Progenitor cell of endocrine pancreas (in vitro differentiated cells): Measurements from ENCODE around the gene SLC1A1. TPM values are rescaled to one million over a fixed set of nuclear protein-coding genes. Genes with fewer than 3 reads are reported as not detected.

Experiments
- DNase-seq: peaks from one replicate; pipeline ENCODE4 v3.0.0; 2021; ENCODE audit warnings: low spot score; ENCODE audit not compliant: unreplicated experiment
- H3K27ac Mint-ChIP-seq: 2 replicates; pipeline ENCODE4 v1.8.0; 2021; ENCODE audit warnings: mild to moderate bottlenecking, moderate library complexity, mixed read lengths
- H3K27me3 Mint-ChIP-seq: 2 replicates; pipeline ENCODE4 v1.8.0; 2021; ENCODE audit warnings: mixed read lengths
- H3K36me3 Mint-ChIP-seq: 2 replicates; pipeline ENCODE4 v1.8.0; 2022; ENCODE audit warnings: mixed read lengths; ENCODE audit not compliant: insufficient read depth
- H3K4me1 Mint-ChIP-seq: 2 replicates; pipeline ENCODE4 v1.8.0; 2021; ENCODE audit warnings: low read depth, mixed read lengths
- H3K4me3 Mint-ChIP-seq: 2 replicates; pipeline ENCODE4 v1.8.0; 2021; ENCODE audit warnings: low read depth, mild to moderate bottlenecking, moderate library complexity, mixed read lengths
- H3K9me3 Mint-ChIP-seq: 2 replicates; pipeline ENCODE4 v1.8.0; 2021; ENCODE audit warnings: low read depth, mixed read lengths
- long read RNA-seq: library from polyadenylated mRNA; unstranded; transcript quantifications from one replicate; pipeline ENCODE4 v2.0.0, GENCODE V29; 2020
- total RNA-seq: library from RNA; stranded (reverse); gene quantifications from 2 replicates; pipeline ENCODE4 v1.2.1, GENCODE V29; 2021
- TF ChIP-seq, protein P1 (sequence below): fragments of 200-600 bp; sonication (generic); IDR thresholded peaks from one replicate; pipeline ENCODE4 v1.5.0; 2021; ENCODE audit warnings: antibody characterized with exemption, mild to moderate bottlenecking; ENCODE audit not compliant: unreplicated experiment

Gene SLC1A1
- total RNA-seq = 3.8 and 5.6 TPM in 2 replicates
- long read RNA-seq, partial matches to known transcripts = 1 of 2 reads
- long read RNA-seq, other reads (novel, unspliced or antisense) = 0 of 2 reads

DNA sequence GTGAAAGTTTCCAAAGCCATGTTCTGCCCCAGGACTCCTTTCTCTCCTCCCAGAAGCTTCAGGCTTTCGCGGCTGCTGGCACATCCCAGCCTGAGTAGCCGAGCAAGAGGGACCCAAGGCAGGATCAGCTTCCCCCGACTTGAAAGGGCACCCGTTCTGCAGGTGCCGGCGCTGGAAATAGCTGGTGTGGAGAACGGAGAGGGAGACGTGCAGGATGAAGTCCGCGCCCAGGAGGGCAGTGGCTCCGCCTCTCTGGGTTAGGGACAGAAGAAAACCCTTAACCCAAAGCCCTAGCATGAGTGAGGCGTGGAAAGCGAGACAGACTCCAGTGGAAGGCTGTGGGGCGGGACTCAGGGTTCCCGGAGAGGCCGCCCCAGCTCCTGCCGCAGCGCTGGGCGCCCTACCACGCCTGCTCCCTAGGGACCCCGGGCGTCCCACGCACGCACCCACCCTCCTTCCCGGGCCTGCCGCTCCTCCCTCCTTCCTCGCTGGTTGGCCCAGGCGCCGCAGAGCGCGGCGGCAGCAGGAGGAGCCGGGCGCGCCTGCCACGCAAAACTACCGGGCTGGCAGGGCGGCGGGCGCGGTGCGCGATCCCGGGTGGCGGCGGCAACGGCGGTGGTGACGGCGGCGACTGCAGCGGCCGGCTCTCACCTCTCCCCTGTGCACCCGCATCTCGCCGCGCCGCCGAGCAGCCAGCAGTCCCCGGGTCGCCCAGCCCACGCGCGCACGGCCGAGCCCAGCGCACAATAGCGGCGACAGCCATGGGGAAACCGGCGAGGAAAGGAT is at the start of gene SLC1A1:
Gene SLC1A1 (plus strand): TSS at position 550 of the 786 bp plus-strand sequence. CDS start 212 bp downstream, at position 762.
- TF ChIP-seq, protein P1, sequence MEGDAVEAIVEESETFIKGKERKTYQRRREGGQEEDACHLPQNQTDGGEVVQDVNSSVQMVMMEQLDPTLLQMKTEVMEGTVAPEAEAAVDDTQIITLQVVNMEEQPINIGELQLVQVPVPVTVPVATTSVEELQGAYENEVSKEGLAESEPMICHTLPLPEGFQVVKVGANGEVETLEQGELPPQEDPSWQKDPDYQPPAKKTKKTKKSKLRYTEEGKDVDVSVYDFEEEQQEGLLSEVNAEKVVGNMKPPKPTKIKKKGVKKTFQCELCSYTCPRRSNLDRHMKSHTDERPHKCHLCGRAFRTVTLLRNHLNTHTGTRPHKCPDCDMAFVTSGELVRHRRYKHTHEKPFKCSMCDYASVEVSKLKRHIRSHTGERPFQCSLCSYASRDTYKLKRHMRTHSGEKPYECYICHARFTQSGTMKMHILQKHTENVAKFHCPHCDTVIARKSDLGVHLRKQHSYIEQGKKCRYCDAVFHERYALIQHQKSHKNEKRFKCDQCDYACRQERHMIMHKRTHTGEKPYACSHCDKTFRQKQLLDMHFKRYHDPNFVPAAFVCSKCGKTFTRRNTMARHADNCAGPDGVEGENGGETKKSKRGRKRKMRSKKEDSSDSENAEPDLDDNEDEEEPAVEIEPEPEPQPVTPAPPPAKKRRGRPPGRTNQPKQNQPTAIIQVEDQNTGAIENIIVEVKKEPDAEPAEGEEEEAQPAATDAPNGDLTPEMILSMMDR = no peak
- H3K9me3 Mint-ChIP-seq = no peaks in the 10 kb centered on the region
- H3K27me3 Mint-ChIP-seq = peaks cover 16% of the 10 kb centered on the region
- no peaks in the 10 kb centered on the region for H3K36me3 Mint-ChIP-seq
- peak; percentile 36 for DNase-seq
- H3K4me1 Mint-ChIP-seq = peaks cover 18% of the 10 kb centered on the region
- H3K27ac Mint-ChIP-seq = peak within 1 kb of the TSS; percentile 89
- peak within 1 kb of the TSS; percentile 90 for H3K4me3 Mint-ChIP-seq

DNA sequence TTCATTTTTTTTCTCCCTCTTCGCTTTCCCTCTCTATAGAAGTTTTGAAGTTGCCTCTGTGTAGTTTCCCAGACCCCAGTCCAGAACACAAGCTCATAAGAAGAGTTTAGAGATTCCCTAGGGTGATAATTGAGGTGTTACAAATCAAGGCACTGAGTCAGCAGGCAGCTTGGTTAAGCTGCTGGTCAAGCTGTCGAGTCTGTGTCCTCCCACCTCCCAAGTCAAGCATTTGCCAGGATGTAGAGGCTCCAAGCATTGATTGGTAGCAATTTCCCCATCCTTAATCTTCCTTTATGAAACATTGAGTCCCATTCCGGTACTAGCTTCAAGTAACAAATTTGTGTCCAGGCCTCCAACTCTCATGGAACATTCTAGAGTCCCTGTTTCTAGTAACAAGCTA is 47.5 kb upstream of the SLC1A1 start:
- TF ChIP-seq, protein P1 = no peak
- no peaks in the 10 kb centered on the region for H3K4me1 Mint-ChIP-seq
- no peak for DNase-seq
- H3K4me3 Mint-ChIP-seq = no peak overlapping the region
- no peak overlapping the region for H3K27ac Mint-ChIP-seq
- no peaks in the 10 kb centered on the region for H3K36me3 Mint-ChIP-seq
- H3K27me3 Mint-ChIP-seq = peaks cover 3% of the 10 kb centered on the region
- peaks cover 16% of the 10 kb centered on the region for H3K9me3 Mint-ChIP-seq

DNA sequence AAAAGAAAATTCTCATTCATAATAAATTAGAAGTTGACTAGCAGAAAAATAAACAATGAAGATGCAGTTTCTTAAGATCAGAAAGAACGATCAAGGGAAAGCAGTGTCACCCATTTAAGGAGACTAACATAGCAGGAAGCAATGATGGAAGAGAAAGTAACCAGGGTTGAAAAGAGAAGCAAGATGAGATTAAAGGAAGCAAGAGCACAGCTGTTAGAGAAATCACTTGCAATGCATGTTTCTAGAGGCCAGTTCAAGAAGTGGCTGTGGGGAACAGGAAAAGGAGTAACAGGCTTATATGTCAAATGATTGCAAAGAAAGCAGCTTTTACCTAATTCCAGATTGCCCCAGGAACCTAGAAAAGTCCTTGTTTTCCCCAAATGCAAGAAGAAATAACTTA is 46.8 kb upstream of the SLC1A1 start:
- Mint-ChIP-seq H3K27me3 (peaks cover 3% of the 10 kb centered on the region), H3K4me3 (no peak overlapping the region), H3K27ac (no peak overlapping the region), H3K36me3 (no peaks in the 10 kb centered on the region), H3K9me3 (peaks cover 18% of the 10 kb centered on the region), H3K4me1 (no peaks in the 10 kb centered on the region)
- TF ChIP-seq, protein P1 = no peak
- no peak for DNase-seq

DNA sequence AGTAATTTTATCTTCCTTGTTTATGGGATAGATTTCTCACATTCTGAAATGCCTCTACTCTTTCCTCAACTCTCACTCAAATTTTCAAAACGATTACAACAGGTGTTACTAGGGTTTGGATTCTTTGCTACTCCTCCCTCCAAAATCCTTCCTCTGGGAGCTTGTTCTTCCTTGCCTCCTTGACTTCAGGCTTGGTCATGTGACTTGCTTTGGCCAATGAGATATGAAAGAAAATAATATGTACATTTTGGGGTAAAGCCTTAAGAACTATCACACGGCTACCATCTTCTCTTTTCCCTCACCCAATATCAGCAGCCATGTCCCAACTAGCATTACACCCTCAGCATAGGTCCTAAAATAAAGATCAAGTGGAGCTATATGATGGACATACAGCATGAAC is 28.8 kb upstream of the SLC1A1 start:
- Mint-ChIP-seq H3K36me3 (no peaks in the 10 kb centered on the region), H3K4me1 (peaks cover 13% of the 10 kb centered on the region), H3K27ac (no peak overlapping the region), H3K9me3 (peaks cover 3% of the 10 kb centered on the region), H3K4me3 (no peak overlapping the region), H3K27me3 (no peaks in the 10 kb centered on the region)
- TF ChIP-seq, protein P1 = no peak
- DNase-seq = no peak

DNA sequence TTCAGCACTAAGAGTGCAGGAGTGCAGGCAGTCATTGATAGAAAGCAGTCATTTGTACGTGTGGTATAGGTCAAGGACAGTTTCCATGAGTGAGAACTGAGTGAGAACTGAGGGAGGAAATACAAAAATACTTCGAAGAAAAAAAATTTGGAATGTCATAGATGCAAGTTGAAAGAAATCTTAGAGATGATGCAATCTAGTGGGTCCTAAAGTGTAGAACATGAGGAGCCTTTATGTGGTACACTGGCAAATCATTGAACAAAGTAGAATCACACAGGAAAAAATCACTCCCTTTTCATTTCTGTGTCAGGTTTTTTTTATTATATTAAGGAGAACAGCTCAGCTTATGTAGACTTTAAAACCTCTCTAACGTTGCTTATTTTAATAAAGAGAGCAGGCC is 26.4 kb upstream of the SLC1A1 start:
- H3K4me3 Mint-ChIP-seq = no peak overlapping the region
- TF ChIP-seq, protein P1 = no peak

More for the DNA sequence above, 26.4 kb upstream of the SLC1A1 start:
- DNase-seq = no peak
- peaks cover 10% of the 10 kb centered on the region for H3K9me3 Mint-ChIP-seq
- no peaks in the 10 kb centered on the region for H3K27me3 Mint-ChIP-seq
- H3K27ac Mint-ChIP-seq = no peak overlapping the region
- H3K36me3 Mint-ChIP-seq = no peaks in the 10 kb centered on the region
- H3K4me1 Mint-ChIP-seq = peaks cover 13% of the 10 kb centered on the region
